HCT116 (cell line): ENCODE data around the gene GPX2. TPM values are rescaled to one million over a fixed set of nuclear protein-coding genes. Genes with fewer than 3 reads are reported as not detected.

Experiments used
- total RNA-seq: library from RNA; stranded (reverse); gene quantifications from one replicate; pipeline ENCODE4 v1.2.1, GENCODE V29; 2021; ENCODE audit not compliant: unreplicated experiment

GPX2 gene
- total RNA-seq, 1 experiment from 2014 or later = 0.61 TPM

Other genes with a start within 250 kb of the GPX2 start
- gene PLEKHG3, start 238.3 kb downstream of the GPX2 start, total RNA-seq = 55.6 TPM
- 4.2 TPM for gene SPTB, start 62.8 kb downstream of the GPX2 start, total RNA-seq
- gene CHURC1, start 28.3 kb downstream of the GPX2 start, total RNA-seq = 47.5 TPM
- 3.3 TPM for gene RAB15, start 29.6 kb upstream of the GPX2 start, total RNA-seq
- 26.7 TPM for gene FNTB, start 44.1 kb upstream of the GPX2 start, total RNA-seq
- 72.6 TPM for gene MAX, start 159.8 kb upstream of the GPX2 start, total RNA-seq